Heart right ventricle (tissue), 16 donors: Measurements from ENCODE around the gene NFATC1. TPM values are rescaled to one million over a fixed set of nuclear protein-coding genes. Genes with fewer than 3 reads are reported as not detected.
A peak's percentile ranks its signal among the peaks of the same experiment; 100 is the strongest.

ENCODE experiments used
- ATAC-seq, 8 donors: fragments of 200-7000 bp; cut with Tn5 transposase; one replicate each; pipeline ENCODE4 v1.9.1; 2020; ENCODE audit warnings: mild to moderate bottlenecking in 8 of 8, moderate library complexity in 8 of 8, moderate number of reproducible peaks in 1 of 8
- DNase-seq, 2 donors: peaks; one replicate each; pipeline ENCODE4 v3.0.0-alpha.2; 2020
- H3K27ac ChIP-seq, 10 donors: fragments of 200-600 bp; sonication (generic) in 2 of 10; one replicate each; pipeline versions ENCODE4 v1.5.0 to v1.8.0; 2020 to 2022; ENCODE audit warnings: mild to moderate bottlenecking in 3 of 10
- H3K27me3 ChIP-seq, 7 donors: fragments of 200-600 bp; one replicate each; pipeline ENCODE4 v1.8.0; 2021 to 2022; ENCODE audit warnings: mild to moderate bottlenecking in 2 of 7
- H3K36me3 ChIP-seq, 9 donors: fragments of 200-600 bp; sonication (generic) in 1 of 9; one replicate each; pipeline versions ENCODE4 v1.5.0 to v1.8.0; 2020 to 2022; ENCODE audit warnings: mild to moderate bottlenecking in 2 of 9
- H3K4me1 ChIP-seq, 9 donors: fragments of 200-600 bp; sonication (generic) in 1 of 9; one replicate each; pipeline versions ENCODE4 v1.5.0 to v1.8.0; 2020 to 2022; ENCODE audit warnings: mild to moderate bottlenecking in 4 of 9
- H3K4me3 ChIP-seq, 10 donors: fragments of 200-600 bp; sonication (generic) in 2 of 10; one replicate each; pipeline versions ENCODE4 v1.5.0 to v1.8.0; 2020 to 2022; ENCODE audit warnings: mild to moderate bottlenecking in 7 of 10, moderate library complexity in 2 of 10
- H3K9me3 ChIP-seq, 11 donors: fragments of 200-600 bp in 10 of 11; sonication (generic) in 2 of 11; one replicate each; pipeline versions ENCODE4 v1.5.0 to v1.8.0; 2013 to 2022; ENCODE audit warnings: mild to moderate bottlenecking in 2 of 11, control low read depth in 1 of 11, moderate library complexity in 1 of 11
- CTCF ChIP-seq, 9 donors: fragments of 200-600 bp; sonication (generic) in 2 of 9; IDR thresholded peaks; one replicate each; pipeline versions ENCODE4 v1.5.0 to v1.8.0; 2021 to 2022; ENCODE audit warnings: antibody characterized with exemption in 9 of 9, mild to moderate bottlenecking in 5 of 9, moderate library complexity in 1 of 9
- WGBS, 2 donors: extraction: QIAGEN DNeasy Blood & Tissue Kit; methylation state at CpG; one replicate each; pipeline ENCODE4 v1.1.7; 2013; ENCODE audit warnings: inconsistent platforms in 1 of 2; 5-methylcytosine and 5-hydroxymethylcytosine counted together
- intact Hi-C, 10 donors: fragments of 100-400 bp; cut with DNase I; formaldehyde crosslinking; loops; one replicate each; pipeline versions ENCODE4 v1.11.1 to v1.14.2; 2022
- polyA plus RNA-seq, 2 donors: library from polyadenylated mRNA; stranded (reverse); fragments of 200-250 nt; gene quantifications; one replicate each; pipeline ENCODE4 v1.2.3, GENCODE V29; 2013
- total RNA-seq, 10 donors: library from RNA; stranded (reverse); fragmentation: NEBNext Ultra II Directional in 3 of 10; extraction: Animal tissue kit (Norgen Biotek cat#: 25700) in 3 of 10; gene quantifications; one replicate each; pipeline versions ENCODE4 v1.2.1 to v1.2.4, GENCODE V29; 2021 to 2023
- donor health status: Arrhythmogenic right ventricular cardiomyopathy.
- donor health status: ischemic (EF 13 %, LVEDD 7.1; RV severe dilation, severe dysfunction).
- donor health status: healthy with polysubstance abuse.
- donor health status: DM: no; HTN: yes; CAD: no.
- donor health status: DM: no; HTN: no; CAD: no.
- donor health status: ischemic (EF 25% LVEDD 6.9; RV normal size, moderate dysfunction).
- donor health status: ischemic (EF 25% LVEDD 5.7; RV mildly dilated, moderate dysfunction).
- donor health status: healthy.
- donor health status: DM: yes; HTN: yes; CAD: no.
- donor health status: Ischemic cardiomyopathy.
- donor health status: ischemic (EF 35%, LVEDD 5.7; RV mildly dilated, moderate dysfunction).
- donor health status: nonischemic (EF 11% LVEDD 7.7; RV severe dilation, severe dysfunction).
- donor health status: DM: yes; HTN: yes; CAD: no.
- donor health status: PGD.
- donor health status: ischemic (EF 29% LVEDD 5.4; RV normal size, mild dysfunction).
- donor health status: nonischemic (EF 23%, LVEDD 6.1; RV moderate dilation, normal function).

NFATC1 gene
- total and polyA plus RNA-seq, 12 donors: 6.3 to 23.8 (median 18.6) TPM

DNA sequence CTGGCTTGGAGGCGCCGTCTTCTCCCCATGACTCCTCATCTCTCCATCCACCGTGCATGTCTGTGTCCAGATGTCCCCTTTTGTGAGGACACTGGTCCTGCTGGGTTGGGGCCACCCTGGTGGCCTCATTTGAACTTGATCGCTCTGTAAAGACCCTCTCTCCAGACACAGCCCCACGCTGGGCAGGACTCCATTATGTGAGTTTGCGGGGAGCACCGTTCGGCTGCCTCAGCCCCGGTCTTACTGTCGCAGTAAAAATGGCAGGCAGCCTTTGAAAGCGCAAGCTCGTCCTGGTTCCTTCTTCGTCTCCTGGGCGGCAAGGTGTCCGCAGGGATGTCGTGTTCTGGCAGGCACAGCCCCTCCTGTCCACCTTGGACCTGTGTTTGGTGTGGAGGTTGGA is 17.7 kb downstream of the NFATC1 start:
- Histone ChIP-seq H3K9me3 (no peaks in the 10 kb centered on the region), H3K27me3 (no peaks in the 10 kb centered on the region), H3K27ac (no peak overlapping the region), H3K4me3 (no peak overlapping the region), H3K36me3 (peaks cover 0 to 57% (median 21%) of the 10 kb centered on the region in 9 donors), H3K4me1 (peaks cover 0 to 23% (median 0%) of the 10 kb centered on the region in 9 donors)
- no peak for TF ChIP-seq CTCF (IDR thresholded peaks at IDR 0.05)
- intact Hi-C loops: no loop called here
- DNase-seq (no peak), ATAC-seq (no peak)
- 96 to 97% methylated on average over 16 of the region's 16 CpGs for WGBS, 2 donors

DNA sequence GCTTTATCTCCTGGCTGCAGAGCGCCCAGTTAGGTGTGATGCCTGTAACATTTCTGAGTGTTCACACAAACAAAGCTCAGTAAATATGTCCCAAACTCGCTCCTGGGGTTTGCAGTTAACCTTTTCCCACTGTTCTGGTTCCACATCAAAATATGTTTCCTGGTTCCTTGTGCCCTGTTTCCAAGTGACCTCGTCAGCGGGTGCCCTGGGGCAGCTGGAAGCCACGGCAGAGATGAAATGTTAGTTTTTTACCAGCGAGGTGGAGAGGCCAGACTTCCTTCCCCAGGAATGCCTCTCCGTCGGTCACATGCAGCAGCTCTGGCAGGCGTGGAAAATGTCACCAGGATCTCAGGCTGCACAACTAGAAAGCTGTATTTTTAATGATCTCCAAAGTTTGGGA is 18.2 kb downstream of the NFATC1 start:
- peak in 2 of 8 donors; percentile 19 to 22 for ATAC-seq
- 58 to 76% methylated on average over 9 of the region's 9 CpGs for WGBS, 2 donors
- no peak for DNase-seq
- no peak for TF ChIP-seq CTCF (IDR thresholded peaks at IDR 0.05)
- no peaks in the 10 kb centered on the region for H3K9me3 ChIP-seq
- no peak overlapping the region for H3K4me3 ChIP-seq
- no peak overlapping the region for H3K27ac ChIP-seq
- peaks cover 0 to 26% (median 0%) of the 10 kb centered on the region in 9 donors for H3K4me1 ChIP-seq
- intact Hi-C loops: no loop called here
- H3K27me3 ChIP-seq: no peaks in the 10 kb centered on the region
- peaks cover 0 to 60% (median 21%) of the 10 kb centered on the region in 9 donors for H3K36me3 ChIP-seq

DNA sequence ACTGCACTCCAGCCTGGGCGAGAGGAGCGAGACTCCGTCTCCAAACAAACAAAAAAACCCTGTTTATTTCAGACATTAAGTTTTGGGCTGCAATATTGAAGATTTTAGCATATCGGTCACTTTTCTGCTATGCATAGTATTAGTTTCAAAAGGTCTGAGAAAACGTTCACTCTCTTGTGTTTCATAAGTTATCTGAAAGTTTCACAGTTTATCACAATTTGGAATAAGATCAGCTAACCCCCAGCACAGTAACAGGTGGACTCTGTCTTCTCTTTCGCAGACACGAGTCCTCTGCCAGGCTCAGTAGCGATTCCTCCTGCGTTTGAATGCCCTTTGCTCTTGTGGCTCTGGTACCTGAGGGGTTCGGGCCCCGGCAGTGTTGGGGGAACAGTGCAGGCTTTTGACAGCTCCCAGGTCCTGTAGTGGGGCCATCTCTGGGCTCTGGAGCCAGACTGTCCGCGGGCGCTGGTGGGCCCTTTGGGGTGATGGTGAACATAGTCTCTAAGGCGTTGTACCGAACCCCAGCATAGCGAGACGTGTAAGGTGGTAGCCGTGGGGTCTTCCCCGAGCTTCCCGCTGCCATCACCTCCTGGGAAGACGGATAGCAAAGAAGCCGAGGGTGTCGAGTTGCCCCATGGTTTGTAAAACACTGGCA is 20.4 kb downstream of the NFATC1 start:
- WGBS, 2 donors: 90 to 95% methylated on average over 24 of the region's 24 CpGs
- H3K27ac ChIP-seq: no peak overlapping the region
- no peaks in the 10 kb centered on the region for H3K9me3 ChIP-seq
- H3K4me3 ChIP-seq: no peak overlapping the region
- ATAC-seq (no peak), DNase-seq (peak in 1 of 2 donors; percentile 2)
- intact Hi-C loops: no loop called here
- no peak for TF ChIP-seq CTCF (IDR thresholded peaks at IDR 0.05)
- peaks cover 0 to 36% (median under 1%) of the 10 kb centered on the region in 9 donors for H3K4me1 ChIP-seq
- H3K27me3 ChIP-seq: no peaks in the 10 kb centered on the region
- peaks cover 0 to 58% (median 15%) of the 10 kb centered on the region in 9 donors for H3K36me3 ChIP-seq

DNA sequence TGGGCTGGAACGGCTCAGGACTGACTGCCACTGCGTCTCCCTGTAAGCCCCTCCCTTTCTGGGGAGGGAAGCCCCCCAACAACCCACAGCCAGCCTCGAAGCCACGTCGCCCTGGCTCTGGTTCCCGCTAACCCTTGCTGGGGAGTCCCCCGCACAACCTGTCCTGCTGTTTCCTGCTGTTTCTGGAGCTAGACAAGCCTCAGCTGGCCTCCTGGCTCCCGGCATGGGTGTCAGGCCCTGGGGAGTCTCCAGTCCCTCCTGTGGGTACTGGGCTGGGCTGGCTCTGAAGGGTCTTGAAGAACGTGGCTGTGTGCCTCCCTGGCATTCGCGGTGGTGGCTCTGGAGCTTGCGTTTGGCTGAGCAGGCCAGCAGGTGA is 20.9 kb downstream of the NFATC1 start:
- DNase-seq (peak in 1 of 2 donors; percentile 8), ATAC-seq (no peak)
- Histone ChIP-seq H3K27ac (no peak overlapping the region), H3K4me3 (no peak overlapping the region), H3K9me3 (no peaks in the 10 kb centered on the region), H3K4me1 (peaks cover 0 to 36% (median 4%) of the 10 kb centered on the region in 9 donors), H3K27me3 (no peaks in the 10 kb centered on the region), H3K36me3 (peaks cover 0 to 58% (median 14%) of the 10 kb centered on the region in 9 donors)
- 91 to 95% methylated on average over 12 of the region's 12 CpGs for WGBS, 2 donors
- no peak for TF ChIP-seq CTCF (IDR thresholded peaks at IDR 0.05)
- intact Hi-C loops: no loop called here
